Occipital lobe (tissue), 2 donors: ENCODE data around the gene UXT. TPM values are rescaled to one million over a fixed set of nuclear protein-coding genes. Genes with fewer than 3 reads are reported as not detected.

ENCODE experiments used
- DNase-seq: peaks from one replicate; lab custom pipeline; 2025; lab: John Stamatoyannopoulos, UW
- total RNA-seq: library from RNA; depleted of rRNA; stranded (reverse); fragments of >200 nt; gene quantifications from one replicate; pipeline ENCODE4 v1.2.3, GENCODE V29; 2014

Gene UXT
- total RNA-seq, 1 donor from 2014 or later = 66.1 TPM

DNA sequence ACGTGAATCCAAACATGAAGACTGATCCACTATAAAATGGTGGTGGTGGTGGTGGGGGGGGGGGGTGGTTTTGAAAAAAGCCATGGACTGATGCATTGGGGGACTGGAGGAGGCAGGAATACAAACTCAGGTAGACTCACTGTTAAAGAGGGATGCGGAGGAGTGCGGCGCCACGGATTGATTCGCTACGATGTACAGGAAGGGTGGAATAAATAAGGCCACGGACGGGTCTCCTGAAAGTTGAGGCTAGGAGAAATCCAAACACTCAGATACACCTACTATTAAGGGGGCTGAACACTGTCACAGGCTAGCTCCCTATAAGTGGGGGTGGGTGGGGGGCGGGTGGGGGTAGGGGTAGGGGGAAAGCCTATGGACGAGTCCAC is 9.2 kb downstream of the UXT start:
- no peak for DNase-seq

GRCh38 chrX:47649271-47649670 is 9.7 kb downstream of the UXT start:
- DNase-seq = no peak

DNA sequence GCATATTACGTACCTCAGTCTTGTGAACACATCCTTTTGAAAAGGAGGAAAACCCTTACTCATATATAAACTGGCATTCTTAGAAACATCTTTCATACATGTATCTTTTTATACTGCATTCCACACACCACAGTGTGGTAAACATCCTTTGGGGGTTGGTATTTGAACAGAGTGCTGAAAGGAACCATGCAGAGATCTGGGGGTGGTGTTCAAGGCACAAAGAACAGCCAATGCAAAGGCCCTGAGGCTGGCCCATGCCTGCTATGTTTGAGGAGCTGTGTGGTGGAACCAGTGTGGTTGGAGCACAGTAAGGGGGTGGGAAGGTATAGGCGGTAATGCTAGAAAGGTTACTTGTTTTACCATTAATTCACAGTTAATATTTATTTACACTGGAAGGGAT is 10.6 kb downstream of the UXT start:
- no peak for DNase-seq

- no peak for DNase-seq
These were observed 12.3 kb downstream of the UXT start for GRCh38 chrX:47646636-47647035.

DNA sequence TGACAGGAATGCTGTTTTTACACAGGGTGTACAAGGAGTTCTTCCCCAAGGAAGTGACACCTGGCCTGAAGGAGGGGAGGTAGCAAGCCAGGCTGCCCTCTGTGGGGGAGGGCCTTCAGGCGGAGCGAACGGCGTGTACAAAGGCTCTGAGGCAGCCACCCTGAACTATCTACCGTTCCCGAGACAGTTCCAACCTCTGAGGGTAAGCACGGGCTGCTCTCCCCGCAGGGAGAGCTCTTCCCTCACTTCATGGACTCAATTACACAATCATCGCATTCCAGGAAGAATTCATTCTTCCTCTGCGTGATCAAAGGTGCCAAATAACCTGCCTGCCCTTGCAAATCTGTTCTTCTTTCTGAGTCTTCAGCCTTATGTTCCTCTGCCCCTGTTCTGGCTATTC is 13.4 kb downstream of the UXT start:
- no peak for DNase-seq

DNA sequence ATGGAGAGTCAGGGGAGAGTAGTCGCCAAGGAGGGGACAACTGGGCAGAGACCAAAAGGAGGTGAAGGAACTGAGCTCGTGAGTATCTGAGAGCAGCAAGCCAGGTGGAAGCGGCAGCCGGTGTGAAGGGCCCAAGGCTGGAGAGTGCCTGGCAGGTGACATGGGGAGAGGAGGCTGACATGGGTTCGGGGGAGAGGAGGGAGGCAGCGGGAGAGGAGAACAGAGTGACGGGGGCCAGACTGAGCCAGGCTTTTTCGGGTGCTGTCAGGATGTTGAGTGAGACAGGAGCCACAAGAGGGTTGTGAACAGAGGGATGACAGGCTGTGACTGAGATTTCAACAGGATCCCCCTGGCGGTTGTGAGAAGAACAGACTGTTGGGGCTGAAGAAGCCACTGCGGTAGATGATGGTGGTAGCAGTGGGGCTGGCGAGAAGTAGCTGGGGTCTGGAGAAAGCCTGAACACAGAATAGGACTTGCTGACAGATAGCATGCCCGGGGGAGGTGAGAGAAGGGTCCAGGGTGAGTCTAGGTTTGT is 14.4 kb downstream of the UXT start:
- no peak for DNase-seq

DNA sequence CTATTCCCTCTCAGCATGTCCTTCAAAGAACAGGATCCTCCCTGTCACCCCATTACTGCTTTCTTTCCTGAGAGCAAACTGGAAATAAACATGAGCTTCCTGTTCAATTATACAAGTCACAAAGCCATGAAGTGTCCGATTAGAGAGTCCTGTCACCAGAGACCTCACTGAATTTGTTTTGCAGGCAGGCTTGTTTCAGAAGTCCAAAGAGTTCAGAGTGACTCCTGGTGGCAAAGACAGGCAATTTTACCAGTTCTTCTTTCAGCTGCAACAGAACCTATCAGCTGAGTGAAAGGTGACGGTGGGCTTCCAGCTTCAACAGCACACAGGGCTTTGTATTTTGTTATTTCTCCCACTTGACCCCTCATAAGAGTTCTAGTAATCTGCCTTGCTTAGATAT is 15.1 kb downstream of the UXT start:
- no peak for DNase-seq

DNA sequence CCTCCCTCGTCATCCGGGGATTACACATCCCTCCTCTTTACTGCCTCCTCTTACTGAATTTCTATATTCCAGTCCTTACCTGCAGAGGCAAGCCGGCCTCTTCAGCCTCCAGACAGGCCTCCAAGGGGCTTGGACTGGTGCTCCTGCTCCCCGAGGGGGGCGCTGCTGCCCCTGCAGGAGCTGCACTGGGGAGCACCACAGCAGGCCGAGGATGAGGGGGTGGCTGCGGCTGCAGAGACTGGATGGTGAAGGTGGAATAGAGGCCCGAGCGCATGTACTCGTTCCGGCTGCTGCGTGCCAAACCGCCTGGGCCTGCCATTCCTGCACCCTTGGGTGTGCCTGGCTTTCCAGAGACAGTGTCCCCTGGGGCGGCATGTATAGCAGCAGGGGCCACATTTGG is 20.2 kb downstream of the UXT start:
- DNase-seq = no peak

GRCh38 chrX:47637546-47638195 is 21.3 kb downstream of the UXT start:
- DNase-seq = no peak

DNA sequence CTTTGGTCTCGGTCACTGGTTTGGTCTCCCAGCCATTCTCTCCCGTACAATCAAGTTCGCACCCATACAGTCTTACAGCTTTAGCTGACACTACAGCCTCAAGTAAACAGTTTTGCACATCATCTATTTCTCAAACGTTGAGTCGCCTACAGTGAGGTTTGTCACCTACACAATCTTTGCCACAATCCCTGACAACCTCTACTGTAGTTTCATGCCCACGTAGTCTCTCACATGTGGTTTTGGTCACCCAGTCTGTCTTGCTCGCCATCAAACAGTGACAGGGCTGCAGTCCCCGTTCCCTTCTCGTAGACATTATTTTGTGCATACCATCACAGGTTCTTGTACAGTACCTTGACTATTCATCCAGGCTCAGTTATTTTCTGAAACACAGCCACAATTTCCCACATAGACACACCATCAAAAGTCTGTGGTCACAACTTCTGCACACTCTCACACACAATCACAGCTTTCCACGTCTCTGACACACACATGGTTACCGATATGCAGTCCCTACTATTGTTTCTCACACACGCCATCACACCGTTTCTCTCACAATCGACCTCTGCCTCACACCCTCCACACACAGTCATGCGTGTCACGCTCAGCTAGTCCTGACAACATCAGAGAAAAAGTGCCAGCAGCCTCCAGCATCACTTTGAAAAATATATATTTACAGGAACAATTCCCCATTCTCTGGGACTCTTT is 24.0 kb downstream of the UXT start:
- no peak for DNase-seq

DNA sequence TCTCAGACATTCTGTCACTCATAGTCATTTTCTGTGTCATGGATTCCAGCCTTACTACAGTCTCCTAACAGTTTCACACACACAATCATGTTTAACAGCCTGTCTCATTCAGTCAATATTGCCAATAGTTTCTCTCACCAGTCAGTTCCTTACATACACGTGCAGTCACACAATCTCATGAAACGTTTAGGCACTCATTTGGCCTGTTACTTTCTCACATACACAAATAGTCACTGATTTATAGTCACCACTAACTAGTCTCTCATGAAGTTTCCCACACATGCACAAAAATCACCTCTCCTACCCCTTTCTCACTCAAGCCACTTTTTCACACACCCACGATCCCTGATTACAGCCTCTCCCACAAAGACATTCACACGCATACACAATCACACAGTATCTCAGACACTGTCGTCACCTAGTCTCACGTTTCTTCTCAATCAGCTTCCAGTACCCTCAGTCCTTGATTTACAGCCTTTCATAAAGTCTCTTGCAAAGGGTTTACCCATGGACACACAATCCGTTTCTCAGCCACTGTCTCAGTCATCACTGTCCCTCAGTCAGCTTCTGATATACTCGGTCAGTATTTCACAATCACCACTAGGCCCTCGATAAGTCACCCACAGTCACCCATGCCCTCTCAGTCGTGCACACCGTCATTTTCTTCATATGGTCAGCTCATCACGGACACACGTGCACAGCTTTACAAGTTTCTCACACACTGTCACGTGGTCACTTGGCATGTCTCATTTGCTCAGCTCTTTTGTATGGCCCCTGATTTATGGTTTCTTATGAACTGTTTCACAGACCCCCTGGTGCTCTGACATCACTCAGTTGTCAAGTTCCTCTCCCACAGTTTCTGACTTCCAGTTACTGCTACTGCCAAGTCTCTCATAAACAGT is 25.0 kb downstream of the UXT start:
- no peak for DNase-seq

GRCh38 chrX:47632666-47633065 is 26.3 kb downstream of the UXT start:
- DNase-seq = no peak

DNA sequence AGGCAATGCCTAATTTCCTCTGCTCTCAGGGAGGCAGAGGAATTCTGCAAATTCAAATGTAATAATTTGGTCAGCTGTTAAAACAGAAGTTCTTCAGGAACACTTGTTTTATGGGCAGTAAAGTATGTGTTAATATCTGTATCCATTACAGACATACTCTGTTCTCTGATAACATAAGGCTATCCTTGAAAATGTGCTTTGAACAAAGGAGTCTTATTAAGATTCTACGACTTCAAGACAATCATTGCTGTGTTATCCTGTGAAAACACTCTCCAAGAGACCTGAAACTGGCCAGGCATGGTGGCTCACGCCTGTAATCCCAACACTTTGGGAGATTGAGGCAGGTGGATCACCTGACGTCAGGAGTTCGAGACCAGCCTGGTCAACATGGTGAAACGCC is 27.3 kb downstream of the UXT start:
- DNase-seq = no peak

DNA sequence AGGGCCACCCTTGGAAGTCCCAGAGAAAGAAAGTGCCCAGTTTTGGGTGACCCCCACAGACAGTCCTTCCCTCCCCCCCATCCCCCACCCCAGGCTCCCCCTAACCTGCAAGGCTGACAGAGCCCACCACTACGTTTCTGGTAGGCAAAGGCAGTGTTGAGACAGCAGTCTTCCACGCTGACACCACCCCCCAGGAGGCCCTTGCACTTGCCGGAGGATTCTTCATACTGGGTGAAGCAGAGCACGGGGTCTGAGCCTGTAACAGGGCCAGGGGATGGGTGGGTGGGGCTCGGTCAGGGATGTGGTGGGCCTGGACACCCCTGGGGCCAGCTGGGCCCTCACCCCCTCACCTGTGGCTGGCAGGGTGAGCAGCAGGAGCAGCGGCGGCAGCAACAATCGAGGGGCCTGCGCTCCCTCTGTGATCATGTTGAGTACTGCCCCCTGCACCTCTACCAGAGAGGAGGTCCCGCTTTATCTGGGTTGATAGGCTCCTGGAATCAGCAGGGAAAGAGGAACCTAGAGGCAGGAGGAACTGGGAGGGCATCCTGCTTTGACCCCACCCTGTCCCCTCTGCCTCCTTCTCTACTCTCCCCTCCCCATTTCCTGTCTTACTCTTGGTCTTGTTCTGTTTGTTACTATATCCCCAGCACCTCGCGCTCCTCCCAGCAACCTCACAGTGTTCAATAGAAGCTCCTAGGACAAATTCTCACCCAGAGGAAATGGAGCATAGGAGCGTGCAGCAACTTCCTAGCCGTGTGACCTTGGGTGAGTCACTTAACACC is 29.4 kb downstream of the UXT start, which contains the start of gene CFP:
CFP (minus strand) TSS at position 512 of the 782 bp plus-strand sequence; CDS start at position 426, 86 bp downstream.
- DNase-seq = no peak

GRCh38 chrX:47628982-47629381 is 30.0 kb downstream of the UXT start:
- DNase-seq = no peak

- no peak for DNase-seq
These were observed 33.6 kb downstream of the UXT start for GRCh38 chrX:47625365-47625764.

- DNase-seq = peak; percentile 45
These were observed 35.4 kb downstream of the UXT start for GRCh38 chrX:47623540-47624027.

- DNase-seq = no peak
These were observed 37.1 kb downstream of the UXT start for GRCh38 chrX:47621851-47622250.

- DNase-seq = no peak
These were observed 38.7 kb downstream of the UXT start for GRCh38 chrX:47620303-47620685.

- peak; percentile 63 for DNase-seq
These were observed 39.3 kb downstream of the UXT start, which contains the start of gene SYN1 for GRCh38 chrX:47619486-47620302. SYN1 (minus strand) TSS chrX:47619857; CDS start chrX:47619728, 129 bp downstream.
